IPS-18c (cell line): ENCODE measurements around the gene AKAP13.

ENCODE experiments used
- H3K4me3 ChIP-seq: 2 replicates; pipeline ENCODE4 v1.7.0; 2013; ENCODE audit warnings: low read depth, mild to moderate bottlenecking, low read length, moderate library complexity; ENCODE audit not compliant: insufficient read depth
- H3K9me3 ChIP-seq: one replicate; pipeline ENCODE4 v1.6.1; 2013; ENCODE audit warnings: mild to moderate bottlenecking, low read length, moderate library complexity; ENCODE audit not compliant: control insufficient read depth, insufficient read depth

AKAP13 gene

DNA sequence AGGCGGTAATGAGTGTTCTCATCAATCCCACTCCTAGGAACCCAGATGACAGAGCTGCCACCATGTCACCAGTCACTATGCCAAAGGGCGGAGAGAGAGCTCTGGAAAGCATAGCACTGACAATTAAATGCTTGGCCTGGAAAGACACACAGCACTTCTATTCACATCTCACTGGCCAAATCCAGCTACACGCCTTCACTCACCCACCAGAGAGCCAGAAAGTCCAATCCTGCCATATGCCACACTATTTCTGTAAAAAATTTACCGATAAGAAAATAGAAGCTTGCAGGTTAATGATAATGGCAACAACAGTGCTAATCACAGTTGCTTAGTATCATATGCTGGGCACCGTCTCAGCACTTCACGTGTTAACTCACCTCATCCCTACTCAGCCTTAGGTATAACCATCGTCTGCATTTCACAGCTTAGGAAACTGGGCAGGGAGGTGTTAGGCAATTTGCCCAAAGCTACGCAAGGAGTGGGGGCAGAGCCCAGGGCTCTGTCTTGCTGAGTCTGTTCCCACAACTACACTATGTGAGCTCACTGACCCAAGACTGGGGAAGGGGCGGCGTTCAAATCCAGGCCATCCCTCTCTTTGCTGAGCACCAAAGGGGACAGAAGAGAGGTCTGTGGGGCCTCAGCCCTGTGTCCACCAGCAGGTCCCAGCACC is 397.8 kb downstream of the AKAP13 start:
- Histone ChIP-seq H3K4me3 (no peak overlapping the region), H3K9me3 (no peaks in the 10 kb centered on the region)

DNA sequence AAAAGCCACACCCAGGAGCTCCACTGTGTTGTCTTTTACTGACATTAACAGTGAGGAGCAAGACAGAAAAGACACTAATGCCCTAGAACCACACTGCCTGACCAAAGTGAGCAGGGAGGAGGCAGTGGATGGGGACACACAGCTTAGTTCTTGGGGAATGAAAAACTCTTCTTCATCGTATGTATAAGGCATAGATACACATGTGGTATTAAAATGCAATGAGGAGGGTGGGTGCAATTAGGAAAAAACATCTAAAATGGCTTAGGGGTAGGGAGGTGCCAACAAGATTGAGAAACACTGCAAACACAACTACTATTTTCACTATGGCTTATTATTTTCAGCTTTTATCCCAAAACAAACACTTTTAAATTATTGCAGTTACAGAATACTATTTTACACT is 398.8 kb downstream of the AKAP13 start:
- Histone ChIP-seq H3K4me3 (no peak overlapping the region), H3K9me3 (no peaks in the 10 kb centered on the region)

DNA sequence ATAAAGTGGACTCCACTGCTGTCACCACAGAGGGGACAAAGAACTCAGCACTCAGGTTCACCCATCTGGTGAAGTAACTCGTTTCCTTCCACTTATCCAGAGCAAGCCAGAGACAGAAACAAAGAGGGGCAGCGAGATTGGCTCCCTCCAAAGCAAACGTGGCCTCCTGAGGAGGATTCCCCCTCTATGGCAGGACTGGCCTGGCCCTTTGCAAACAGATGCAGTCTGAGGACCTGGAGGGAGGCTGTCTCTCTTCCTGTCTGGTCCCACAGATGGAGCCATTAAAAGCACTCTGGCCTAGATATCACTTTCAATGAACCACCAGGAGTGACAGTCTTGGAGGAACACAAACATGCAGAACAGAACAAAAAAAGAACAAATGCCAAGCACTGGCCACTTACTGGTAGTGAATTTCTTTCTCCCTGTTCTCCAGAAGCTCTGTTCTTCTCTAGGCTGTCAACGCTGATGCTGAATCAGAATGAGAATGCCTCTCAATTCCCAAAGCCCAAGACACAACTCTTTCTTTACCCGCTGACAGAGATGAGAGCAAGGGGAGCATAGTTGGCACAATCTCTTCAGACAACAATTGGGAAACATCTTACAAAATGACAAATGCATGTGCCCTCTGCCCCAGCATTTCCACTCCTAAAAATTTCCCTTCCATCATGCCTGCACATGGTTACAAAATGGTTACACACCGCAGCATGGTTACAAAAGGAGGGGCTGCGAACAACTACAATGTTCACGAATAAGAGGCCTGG is 400.0 kb downstream of the AKAP13 start:
- no peaks in the 10 kb centered on the region for H3K9me3 ChIP-seq
- H3K4me3 ChIP-seq, result no peak overlapping the region

DNA sequence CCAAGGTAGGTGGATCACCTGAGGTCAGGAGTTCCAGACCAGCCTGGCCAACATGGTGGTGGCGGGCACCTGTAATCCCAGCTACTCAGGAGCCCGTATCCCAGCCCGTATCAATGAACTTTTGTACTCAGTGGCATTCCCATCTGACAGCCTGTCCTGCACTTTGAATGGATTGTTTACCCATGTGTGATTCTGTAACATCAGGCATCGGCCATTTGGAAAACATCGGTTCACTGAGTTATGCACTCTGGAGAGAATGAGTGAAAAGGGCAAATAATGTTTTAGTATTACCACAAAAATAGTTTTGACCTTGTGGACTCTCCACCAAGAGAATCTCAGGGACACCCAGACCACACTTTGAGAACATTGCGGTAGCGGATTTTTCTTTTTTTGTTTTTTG is 400.7 kb downstream of the AKAP13 start:
- H3K4me3 ChIP-seq, result no peak overlapping the region
- no peaks in the 10 kb centered on the region for H3K9me3 ChIP-seq

DNA sequence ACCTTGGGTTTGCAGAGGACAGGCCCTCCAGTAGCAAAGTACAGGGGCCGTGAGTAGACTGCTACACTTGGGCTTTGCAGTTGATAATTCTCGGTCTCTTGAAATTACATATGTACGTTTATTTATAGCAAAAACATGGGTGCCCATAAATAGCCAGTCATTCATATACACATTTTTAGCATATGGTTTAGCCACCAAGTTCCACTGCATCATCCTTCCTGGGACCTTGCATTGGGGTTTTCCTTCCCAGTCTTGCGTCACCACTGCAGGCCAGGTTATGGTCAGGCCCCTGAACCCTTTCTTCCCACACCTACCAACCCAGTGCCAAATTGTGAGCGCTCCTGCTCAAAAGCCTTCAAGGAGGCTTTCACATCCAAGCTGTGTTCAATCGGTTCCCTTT is 401.7 kb downstream of the AKAP13 start:
- no peak overlapping the region for H3K4me3 ChIP-seq
- no peaks in the 10 kb centered on the region for H3K9me3 ChIP-seq

DNA sequence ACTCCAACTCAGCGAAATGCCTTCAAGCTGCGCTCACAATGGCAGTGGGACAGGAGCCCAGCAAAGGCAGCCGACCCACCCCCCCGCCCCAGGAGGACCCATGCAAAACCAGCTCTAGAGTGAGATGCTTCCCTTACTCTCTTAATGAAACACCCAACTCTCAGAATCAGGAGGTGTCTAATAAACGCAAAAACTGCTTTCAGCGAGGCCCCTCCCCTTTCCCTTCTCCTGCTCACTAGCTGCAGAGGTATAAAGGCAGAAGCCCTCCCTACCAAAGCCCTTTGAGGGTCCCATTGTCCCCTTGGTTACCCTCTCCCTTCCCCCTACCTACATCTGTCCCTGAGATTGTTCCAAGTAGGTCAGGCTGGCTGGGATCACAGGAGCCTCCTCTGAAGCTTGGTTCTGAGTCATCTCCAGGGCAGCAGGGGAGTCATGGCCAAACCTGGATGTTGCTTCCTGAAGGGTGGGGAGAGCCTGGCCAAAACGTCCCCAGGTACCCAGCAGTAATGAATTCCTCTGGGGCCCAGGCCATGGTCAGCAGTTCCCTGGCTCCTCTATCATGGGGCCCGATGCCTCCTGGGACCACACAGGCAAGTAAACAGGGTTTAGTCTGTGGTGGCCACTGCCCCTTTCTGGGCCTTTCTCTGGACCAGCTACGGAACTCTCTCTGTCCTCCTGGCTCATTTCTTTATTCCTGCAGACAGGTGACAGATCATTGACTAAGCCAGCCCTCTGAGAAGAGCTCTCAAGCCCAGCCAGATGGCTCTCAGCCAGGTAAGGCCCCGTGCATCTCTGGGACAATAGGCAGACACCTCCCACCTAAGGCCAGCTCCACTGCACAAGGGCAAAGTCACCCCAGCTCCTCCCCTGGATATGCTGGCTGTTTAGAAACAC is 405.7 kb downstream of the AKAP13 start:
- Histone ChIP-seq H3K4me3 (no peak overlapping the region), H3K9me3 (no peaks in the 10 kb centered on the region)

DNA sequence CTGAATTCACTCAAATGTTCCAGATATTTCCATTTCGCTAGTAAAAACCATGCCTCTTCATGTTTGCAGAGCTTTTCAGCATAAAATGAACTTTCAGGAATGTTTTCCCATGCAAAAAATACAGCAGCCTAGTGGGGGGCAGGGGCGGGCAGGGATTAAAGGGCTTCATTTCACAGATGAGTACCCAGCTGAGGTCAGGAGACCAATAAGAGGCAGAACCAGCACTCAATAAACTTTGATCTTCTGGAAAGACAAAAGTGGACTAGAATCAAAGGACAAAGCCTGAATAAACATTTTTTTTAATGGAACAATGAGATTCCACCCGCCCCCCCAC is 406.3 kb downstream of the AKAP13 start:
- no peaks in the 10 kb centered on the region for H3K9me3 ChIP-seq
- no peak overlapping the region for H3K4me3 ChIP-seq

DNA sequence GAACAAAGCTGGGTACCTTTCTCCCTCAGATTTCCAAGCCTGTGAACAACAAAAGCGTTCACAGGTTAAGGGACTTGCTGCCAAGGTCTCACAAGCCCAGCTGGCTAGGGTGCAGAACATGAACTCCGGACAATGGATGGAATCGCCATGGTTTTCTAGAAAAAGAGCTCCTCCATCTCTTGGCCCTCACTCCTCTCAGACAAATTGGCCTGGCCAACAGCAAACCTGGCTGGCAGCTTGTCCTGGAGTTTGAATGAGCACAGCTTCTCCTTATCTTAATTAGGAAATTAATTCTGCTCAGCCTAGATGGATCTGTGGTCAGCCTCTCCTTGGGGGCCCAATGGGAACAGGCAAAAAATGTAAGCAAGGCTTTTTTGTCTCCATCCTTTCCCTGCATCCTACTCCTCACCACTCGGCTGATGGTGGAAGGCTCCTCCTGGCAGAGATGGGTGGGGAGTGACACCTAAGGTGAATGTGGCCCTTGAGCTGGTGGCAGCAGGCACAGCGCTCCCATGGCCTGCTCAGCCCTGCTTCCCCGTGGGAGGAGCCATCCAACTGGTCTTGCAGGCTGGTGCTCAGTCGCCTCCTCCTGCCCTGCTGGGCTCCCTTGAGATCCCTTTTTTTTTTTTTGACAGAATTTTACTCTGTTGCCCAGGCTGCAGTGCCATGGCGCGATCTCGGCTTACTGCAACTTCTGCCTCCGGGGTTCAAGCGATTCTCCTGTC is 408.5 kb downstream of the AKAP13 start:
- H3K4me3 ChIP-seq, result no peak overlapping the region

DNA sequence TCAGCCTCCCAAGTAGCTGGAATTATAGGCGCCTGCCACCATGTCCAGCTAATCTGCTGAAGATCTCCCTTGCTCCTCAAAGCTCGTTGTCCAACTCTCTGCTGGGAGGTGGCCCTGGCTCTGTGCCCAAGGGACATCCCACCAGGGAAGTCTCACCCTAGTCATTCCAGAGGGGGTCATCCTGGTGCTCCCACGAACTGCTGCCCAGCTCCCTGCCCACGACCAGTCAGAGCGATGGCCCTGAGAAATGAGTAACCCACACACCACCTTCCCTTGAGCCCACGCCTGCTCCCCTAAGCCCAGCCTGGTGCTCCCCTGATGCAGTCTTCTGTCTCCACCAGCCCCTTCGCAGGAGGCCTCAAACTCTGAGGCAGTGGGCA is 409.1 kb downstream of the AKAP13 start:
- H3K9me3 ChIP-seq, result no peaks in the 10 kb centered on the region
- H3K4me3 ChIP-seq, result no peak overlapping the region

More for the DNA sequence above, 408.5 kb downstream of the AKAP13 start:
- H3K9me3 ChIP-seq, result no peaks in the 10 kb centered on the region

DNA sequence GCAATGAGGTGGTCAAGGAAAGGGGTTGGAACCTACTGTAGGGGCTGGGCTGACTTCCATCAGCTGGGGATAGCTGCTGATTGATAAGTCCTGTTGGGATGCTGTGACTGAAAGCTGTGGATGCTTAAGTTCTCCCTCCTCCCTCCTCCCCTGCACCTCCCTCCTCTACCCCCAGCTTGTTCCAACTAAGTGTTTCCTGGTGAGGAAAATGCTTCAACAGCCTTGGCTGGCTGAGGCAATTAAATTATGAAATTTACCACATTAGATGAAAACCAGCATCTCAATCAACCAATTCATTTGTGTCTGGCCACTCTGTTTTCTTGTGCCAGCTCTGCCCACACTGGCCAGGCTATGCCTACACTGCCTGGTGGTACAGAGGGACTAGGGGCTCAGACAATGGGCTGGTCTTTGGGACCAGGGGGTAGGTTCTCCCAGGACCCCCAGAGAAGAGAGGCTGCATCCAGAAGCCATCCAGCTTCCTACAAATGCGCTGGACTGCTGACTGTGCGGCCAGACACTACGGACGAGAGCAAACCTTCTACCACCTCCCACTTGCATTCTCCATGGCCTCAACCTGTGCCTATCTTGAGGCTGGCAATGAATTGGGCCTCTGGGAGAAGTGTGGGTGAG is 411.8 kb downstream of the AKAP13 start:
- H3K4me3 ChIP-seq, result no peak overlapping the region

DNA sequence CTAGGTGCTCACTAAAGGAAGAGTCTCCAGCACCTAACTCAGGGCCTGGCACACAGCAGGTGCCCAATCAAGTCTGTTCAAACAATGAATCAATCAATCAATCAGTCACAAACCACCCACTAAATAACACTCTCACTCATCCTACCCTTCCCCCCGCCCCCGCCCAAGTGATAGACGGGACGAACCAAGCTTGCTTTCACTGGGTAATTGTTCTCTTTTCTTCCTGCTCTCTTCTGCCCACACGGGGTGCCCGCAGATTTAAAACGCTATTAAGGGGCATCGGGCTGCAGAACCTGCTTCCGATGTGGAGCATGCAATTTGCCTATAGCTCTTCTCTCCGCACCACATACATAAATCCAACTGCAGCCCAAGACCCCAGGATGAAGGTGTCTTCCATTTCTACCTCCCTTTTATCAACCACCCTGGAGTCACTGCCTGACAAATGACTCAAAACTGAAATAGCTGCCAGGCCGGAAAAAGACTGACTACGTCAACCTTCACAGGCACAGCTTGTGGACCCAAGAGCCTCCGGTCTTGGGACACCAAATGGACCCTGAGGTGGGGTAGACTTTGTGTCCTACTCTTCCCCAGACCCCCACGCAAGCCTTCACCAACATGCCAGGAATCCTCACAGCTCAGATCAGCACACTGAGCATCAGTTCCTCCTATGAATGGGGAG is 412.6 kb downstream of the AKAP13 start:
- Histone ChIP-seq H3K4me3 (peak overlapping the region; percentile 86), H3K9me3 (no peaks in the 10 kb centered on the region)

More for the DNA sequence above, 411.8 kb downstream of the AKAP13 start:
- no peaks in the 10 kb centered on the region for H3K9me3 ChIP-seq

DNA sequence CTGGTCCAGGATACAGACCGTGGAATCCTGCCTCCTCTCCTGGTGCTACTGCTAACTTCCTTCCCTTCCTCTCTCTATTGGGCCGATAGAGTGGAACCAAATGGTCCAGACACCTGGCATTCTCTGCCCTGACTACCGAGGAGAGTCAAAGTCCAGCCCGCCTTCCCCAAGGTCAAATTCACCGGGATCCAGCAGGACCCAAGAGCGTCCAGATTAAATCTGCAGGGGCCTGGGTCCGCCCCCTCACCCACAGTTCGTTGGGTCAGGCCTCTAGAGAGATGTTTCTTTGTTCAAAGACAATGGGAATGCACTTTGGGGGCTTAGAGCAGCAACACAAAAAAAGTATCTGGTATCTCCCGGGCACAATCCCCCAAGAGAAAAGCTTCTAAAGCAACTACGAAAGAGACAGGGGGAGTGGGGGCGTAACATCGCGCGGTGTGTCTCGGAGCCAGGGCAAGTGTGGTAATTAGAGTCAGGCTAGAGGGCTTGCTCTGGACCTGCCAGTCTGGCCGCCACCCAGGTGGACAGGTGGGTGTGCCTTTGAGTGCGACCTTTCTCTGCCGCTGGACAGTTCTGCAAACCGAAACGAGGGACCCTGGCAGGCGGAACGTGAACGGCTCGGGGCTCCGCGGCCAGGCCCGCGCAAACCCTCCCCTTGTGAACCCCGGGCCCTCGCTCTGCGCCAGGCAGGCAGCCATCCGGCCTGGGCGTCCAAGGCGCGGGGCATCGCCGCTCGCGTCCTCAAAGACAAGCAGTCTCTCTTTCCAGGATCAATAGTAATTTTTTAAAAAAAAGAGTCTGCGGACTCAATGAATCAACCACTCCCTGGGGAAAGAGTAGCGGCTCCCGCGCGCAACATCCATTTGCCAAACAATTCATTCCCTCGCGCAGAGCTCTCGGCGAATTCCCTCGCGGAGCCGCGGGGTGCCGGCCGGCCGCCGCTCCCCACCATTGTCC is 413.5 kb downstream of the AKAP13 start:
- H3K4me3 ChIP-seq, result peak overlapping the region; percentile 86
- H3K9me3 ChIP-seq, result no peaks in the 10 kb centered on the region

DNA sequence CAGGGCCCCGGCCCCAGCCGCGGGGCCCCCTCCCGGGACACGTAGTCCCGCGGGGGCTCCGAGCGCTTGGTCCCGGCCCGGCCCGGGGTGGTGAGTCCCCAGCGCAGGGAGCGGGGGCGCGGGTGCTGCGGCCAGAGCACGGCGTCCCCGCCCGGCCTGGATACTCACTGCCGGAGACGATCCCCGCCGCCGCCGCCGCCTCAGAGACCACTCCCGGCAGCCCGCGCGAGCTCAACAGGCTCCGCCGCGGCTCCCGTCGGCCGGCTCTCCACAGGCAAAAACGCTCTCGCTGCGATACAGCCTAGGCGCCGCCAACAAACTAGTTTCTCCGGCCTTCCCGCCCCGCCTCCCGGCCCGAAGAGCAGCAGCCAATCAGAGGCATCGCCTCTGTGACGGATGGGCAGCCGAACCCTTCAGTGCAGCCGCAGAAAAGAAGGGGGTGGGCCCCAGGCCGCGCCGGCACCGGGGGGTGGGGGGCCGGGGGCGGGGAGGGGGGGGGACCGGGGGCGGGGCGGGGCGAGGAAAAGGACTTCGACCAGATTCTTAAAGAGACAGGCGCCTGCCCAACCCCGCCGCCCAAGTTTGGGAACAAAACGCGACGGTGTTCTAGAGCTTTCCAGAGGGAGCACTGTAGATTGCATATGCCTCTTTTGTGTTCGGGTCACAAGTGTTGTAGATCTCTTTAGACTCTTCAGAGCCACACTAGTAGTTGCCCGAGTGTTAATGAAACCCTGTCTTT is 414.4 kb downstream of the AKAP13 start, which contains the start of gene KLHL25:
KLHL25 (minus strand) TSS at position 328 of the 739 bp plus-strand sequence. CDS start 25,115 bp downstream, outside the sequence.
- H3K4me3 ChIP-seq, result peak within 1 kb of the TSS; percentile 86
- no peaks in the 10 kb centered on the region for H3K9me3 ChIP-seq

DNA sequence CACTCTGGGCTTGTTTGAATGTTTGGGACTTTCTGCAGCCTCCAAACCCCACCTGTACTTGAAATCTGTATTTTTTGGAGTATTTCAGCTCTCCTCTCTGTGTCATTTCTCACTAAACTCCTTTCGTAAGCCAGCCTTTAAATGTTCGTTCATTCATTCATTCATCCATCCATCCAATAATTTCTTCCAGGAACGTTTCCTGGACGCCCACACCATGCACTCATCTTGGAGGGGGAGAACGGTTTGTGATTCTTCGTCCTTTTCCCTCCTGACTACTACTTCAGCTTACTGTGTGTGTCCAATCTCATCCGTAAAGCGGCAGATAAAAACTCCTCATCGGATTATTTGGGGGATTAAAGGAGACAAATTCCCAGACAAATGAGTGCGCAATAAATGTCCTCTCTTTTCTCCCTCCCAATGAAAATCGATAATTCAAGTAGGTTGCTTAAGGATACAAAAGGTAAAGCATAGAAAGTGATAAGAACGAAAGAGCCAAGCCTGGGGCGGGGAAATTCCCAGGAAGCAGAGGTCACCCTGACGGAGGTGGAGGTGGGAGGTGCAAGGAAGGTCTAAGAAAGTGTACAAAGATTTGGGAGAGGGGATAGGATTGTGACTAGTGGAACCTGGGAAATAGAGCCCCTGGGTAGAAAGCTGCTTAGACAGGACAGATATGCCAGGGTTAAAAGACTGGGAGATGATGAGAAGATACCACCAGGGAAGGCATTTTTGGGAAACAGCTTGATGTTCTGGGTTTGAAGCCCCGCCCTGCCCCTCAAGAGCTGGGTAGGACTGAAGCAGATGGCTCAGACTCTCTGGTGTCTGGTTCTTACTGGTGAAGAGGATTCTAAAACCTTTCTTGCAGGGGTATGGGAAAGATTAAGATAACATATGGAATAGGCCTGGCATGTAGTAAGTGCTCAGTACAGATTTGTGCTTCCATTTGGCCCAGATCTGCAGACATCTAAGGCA is 415.2 kb downstream of the AKAP13 start:
- no peak overlapping the region; the same call in 1 of the 2 replicates for H3K4me3 ChIP-seq

More for the DNA sequence above, 415.2 kb downstream of the AKAP13 start:
- H3K9me3 ChIP-seq, result no peaks in the 10 kb centered on the region
